Stimulated activated CD8-positive, alpha-beta memory T cell treated with anti-CD3 and anti-CD28 coated beads, Interleukin-15, amount 100 ng/mL, for 1 hour (primary cell): ENCODE data around the gene GGA3.
"Not testable (repeated sequence)": the region's sequence is repeated elsewhere in the genome, so short reads cannot be mapped to it uniquely, and the experiment has no call there.

ENCODE experiments used
- DNase-seq: peaks from one replicate; pipeline ENCODE4 v3.0.0-alpha.2; 2020; ENCODE audit warnings: low read depth

The GGA3 gene

DNA sequence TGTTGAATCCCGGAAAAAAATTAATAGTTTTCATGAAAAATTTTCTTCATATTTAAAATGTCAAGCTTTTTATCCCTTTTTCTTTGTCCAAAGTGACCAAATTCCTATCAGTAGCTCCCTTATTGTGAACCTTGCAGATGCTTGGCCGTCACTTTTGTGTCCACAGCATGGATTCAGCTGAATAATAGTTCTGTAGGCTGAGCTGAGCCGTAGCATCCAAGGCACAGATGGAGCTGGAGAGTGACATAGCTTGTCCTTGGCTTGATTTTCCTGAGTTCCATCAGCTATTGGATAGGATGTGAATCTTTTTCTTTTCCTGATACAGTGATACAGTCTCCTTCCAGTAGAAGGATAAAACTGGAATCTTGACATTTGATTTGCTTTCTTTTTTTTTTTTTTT is 52.3 kb downstream of the GGA3 start:
- DNase-seq = no peak

DNA sequence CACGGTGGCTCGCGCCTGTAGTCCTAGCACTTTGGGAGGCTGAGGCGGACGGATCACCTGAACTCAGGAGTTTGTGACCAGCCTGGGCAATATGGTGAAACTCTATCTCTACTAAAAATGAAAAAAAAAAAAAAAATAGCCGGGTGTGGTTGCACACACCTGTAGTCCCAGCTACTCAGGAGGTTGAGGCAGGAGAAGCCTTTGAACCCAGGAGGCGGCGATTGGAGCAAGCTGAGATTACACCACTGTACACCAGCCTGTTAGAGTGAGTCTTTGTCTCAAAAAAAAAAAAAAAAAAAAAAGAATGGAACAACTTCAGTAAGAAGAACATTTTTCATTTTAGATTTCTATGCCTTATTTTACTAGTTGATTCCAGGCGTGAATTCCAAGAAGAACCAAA is 53.2 kb downstream of the GGA3 start:
- no peak for DNase-seq

DNA sequence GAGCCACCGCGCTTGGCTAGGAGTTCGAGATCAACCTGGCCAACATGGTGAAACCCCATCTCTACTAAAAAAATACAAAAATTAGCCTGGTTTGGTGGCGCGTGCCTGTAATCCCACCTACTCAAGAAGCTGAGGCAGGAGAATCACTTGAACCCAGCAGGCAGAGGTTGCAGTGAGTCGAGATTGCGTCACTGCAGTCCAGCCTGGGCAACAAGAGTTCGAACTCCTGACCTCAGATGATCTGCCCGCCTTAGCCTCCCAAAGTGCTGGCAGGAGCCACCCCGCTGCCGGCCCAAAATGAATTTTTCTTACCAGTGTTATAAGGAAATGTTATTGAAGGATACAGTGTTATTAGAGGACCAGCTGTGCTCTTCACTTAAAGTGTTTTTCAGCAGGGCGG is 53.6 kb downstream of the GGA3 start:
- no peak for DNase-seq

GRCh38 chr17:75207050-75207407 is 54.4 kb downstream of the GGA3 start:
- not testable (repeated sequence) for DNase-seq

DNA sequence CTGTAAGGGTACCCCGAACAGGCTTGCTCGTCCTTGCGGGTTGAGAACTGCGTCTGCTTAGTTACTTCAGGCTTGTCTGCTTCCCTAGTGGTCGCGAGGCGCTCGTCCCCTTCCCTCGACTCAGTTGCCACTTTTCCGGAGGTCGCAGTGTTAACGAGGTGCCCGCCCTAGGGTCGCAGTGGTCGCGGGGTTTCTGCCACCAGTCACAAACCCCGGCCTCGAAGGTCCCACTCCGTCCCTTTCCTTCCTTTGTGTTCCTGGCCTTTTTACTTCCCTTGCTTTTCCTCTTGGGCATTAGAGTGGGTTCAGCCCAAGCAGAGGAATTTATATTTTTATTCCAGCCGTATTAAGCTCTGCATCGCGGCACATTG is 55.6 kb downstream of the GGA3 start:
- DNase-seq = no peak

- peak; percentile 87 for DNase-seq
Observed at GRCh38 chr17:75205037-75205792, 56.2 kb downstream of the GGA3 start, which contains the start of gene NUP85. TSS of gene NUP85 (plus strand) at chr17:75205679. CDS start at chr17:75205762, 83 bp downstream.

DNA sequence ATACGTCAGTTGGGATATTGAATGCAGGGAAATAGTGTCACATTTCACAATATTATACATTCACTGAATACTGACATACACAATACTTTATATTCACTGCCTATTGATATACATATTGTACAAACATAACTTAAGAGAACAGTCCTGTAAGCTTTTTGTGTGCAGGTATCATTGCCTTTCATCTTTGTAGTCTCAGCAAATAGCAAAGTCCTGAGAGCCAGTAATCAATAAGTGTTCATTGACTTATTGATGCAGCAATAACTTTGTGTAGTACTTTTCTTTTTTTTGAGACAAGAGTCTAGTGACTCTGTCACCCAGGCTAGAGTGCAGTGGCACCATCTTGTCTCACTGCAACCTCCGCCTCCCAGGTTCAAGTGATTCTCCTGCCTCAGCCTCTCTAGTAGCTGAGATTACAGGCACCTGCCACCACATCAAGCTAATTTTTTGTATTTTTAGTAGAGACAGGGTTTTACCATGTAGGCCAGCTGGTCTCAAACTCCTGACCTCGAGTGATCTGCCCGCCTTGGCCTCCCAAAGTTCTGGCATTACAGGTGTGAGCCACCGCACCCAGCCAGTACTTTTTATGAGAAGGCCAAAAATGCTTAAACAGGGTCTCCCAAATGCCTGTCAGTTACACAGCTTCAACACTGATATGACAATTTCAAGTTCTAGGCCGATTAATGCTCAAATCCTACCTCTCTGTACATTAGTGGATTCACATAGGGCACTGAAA is 61.4 kb downstream of the GGA3 start:
- no peak for DNase-seq

GRCh38 chr17:75194879-75195278 is 66.5 kb downstream of the GGA3 start:
- no peak for DNase-seq

GRCh38 chr17:75191584-75191983 is 69.8 kb downstream of the GGA3 start:
- no peak for DNase-seq

DNA sequence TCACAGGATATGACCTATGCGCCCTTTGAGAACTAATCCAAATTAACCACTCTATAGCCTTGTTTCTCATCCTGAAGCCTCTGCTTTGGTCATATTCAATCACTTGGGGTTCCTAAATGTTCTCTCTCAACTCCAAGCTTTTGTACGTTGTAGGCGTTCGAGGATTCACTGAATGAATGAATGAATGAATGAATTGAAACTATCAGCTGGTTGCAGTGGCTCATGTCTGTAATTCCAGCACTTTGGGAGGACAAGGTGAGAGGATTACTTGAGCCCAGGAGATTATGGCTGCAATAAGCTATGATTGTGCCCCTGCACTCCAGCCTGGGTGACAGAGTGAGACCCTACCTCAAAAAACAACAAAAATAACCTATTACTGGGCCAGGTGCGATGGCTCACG is 72.8 kb downstream of the GGA3 start:
- DNase-seq = no peak
